SU-DHL-6 (cell line): ENCODE measurements around the gene IPO4.

ENCODE experiments used
- H2AFZ ChIP-seq: fragments of 200-600 bp; sonication (generic); 2 replicates; pipeline ENCODE4 v1.6.1; 2014; ENCODE audit warnings: low read depth, mild to moderate bottlenecking, moderate library complexity, mixed read lengths, antibody characterized with exemption, low read length; ENCODE audit not compliant: severe bottlenecking
- H3F3A ChIP-seq: fragments of 200-600 bp; shearing (Covaris generic); 2 replicates; pipeline ENCODE4 v1.6.0; 2016; ENCODE audit warnings: antibody characterized with exemption, mild to moderate bottlenecking; ENCODE audit not compliant: insufficient read depth
- H3K27ac ChIP-seq: fragments of 200-600 bp; sonication (generic); 2 replicates; pipeline ENCODE4 v1.5.1; 2016; ENCODE audit warnings: low read depth, mild to moderate bottlenecking, low read length, moderate library complexity, mixed read lengths
- H3K27me3 ChIP-seq: fragments of 200-600 bp; sonication (generic), shearing (Covaris generic); 2 replicates; pipeline ENCODE4 v1.6.0; 2014; ENCODE audit warnings: mild to moderate bottlenecking, low read length
- H3K36me3 ChIP-seq: fragments of 200-600 bp; sonication (generic); 2 replicates; pipeline ENCODE4 v1.6.1; 2014; ENCODE audit warnings: mild to moderate bottlenecking, low read length, mixed read lengths
- H3K4me2 ChIP-seq: fragments of 300-600, 200-600 bp; shearing (Covaris generic), sonication (generic); 2 replicates; pipeline ENCODE4 v1.6.0; 2014; ENCODE audit warnings: low read length, low read depth, mild to moderate bottlenecking; ENCODE audit not compliant: poor library complexity, severe bottlenecking
- H3K4me3 ChIP-seq: fragments of 200-600 bp; sonication (generic); 2 replicates; pipeline ENCODE4 v1.5.1; 2014; ENCODE audit warnings: antibody characterized with exemption, low read length, mild to moderate bottlenecking, mixed read lengths; ENCODE audit not compliant: insufficient read depth, poor library complexity, severe bottlenecking
- H3K79me2 ChIP-seq: fragments of 200-600 bp; sonication (generic); 2 replicates; pipeline ENCODE4 v1.6.1; 2014; ENCODE audit warnings: mild to moderate bottlenecking, low read length, moderate library complexity; ENCODE audit not compliant: insufficient read depth
- H3K9ac ChIP-seq: fragments of 200-600 bp; sonication (generic); 2 replicates; pipeline ENCODE4 v1.7.0; 2014; ENCODE audit warnings: mild to moderate bottlenecking, low read length
- H3K9me2 ChIP-seq: fragments of 200-600 bp; sonication (generic); replicated peaks from 2 replicates; pipeline ENCODE4 v1.6.1; 2014; ENCODE audit warnings: low read length; ENCODE audit not compliant: insufficient read depth
- H3K9me3 ChIP-seq: fragments of 200-600 bp; sonication (generic); 2 replicates; pipeline ENCODE4 v1.6.1; 2014; ENCODE audit warnings: low read length, mixed read lengths; ENCODE audit not compliant: insufficient read depth
- H4K20me1 ChIP-seq: fragments of 200-600 bp; sonication (generic); 2 replicates; pipeline ENCODE4 v1.6.1; 2014; ENCODE audit warnings: low read depth, mild to moderate bottlenecking, antibody characterized with exemption, low read length, moderate library complexity, mixed read lengths
- EZH2phosphoT487 ChIP-seq: fragments of 200-600 bp; sonication (generic), shearing (Covaris generic); conservative IDR thresholded peaks from 2 replicates; pipeline ENCODE4 v1.6.1; 2018; ENCODE audit warnings: mild to moderate bottlenecking, antibody characterized with exemption, low read length, moderate library complexity, mixed read lengths
- TF ChIP-seq, protein P1 (sequence below): fragments of 200-600 bp; sonication (generic); IDR thresholded peaks from one replicate; pipeline ENCODE4 v1.5.1; 2017; ENCODE audit warnings: antibody characterized with exemption, mild to moderate bottlenecking, low read length, moderate library complexity; ENCODE audit not compliant: insufficient read depth, poor library complexity, severe bottlenecking

Gene IPO4

DNA sequence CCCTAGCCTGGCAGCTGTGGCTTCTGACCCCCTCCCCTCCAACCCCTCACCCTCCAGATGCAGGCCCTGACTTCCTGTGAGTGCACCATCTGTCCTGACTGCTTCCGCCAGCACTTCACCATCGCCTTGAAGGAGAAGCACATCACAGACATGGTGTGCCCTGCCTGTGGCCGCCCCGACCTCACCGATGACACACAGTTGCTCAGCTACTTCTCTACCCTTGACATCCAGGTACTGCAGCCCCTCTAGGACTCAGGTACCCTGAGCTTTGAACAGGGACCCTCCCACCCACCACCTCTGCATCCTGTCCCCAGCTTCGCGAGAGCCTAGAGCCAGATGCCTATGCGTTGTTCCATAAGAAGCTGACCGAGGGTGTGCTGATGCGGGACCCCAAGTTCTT, 33.5 kb downstream of the IPO4 start:
- TF ChIP-seq, protein P1, sequence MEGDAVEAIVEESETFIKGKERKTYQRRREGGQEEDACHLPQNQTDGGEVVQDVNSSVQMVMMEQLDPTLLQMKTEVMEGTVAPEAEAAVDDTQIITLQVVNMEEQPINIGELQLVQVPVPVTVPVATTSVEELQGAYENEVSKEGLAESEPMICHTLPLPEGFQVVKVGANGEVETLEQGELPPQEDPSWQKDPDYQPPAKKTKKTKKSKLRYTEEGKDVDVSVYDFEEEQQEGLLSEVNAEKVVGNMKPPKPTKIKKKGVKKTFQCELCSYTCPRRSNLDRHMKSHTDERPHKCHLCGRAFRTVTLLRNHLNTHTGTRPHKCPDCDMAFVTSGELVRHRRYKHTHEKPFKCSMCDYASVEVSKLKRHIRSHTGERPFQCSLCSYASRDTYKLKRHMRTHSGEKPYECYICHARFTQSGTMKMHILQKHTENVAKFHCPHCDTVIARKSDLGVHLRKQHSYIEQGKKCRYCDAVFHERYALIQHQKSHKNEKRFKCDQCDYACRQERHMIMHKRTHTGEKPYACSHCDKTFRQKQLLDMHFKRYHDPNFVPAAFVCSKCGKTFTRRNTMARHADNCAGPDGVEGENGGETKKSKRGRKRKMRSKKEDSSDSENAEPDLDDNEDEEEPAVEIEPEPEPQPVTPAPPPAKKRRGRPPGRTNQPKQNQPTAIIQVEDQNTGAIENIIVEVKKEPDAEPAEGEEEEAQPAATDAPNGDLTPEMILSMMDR = no peak
- TF ChIP-seq EZH2phosphoT487 = no peak
- H3K9me3 ChIP-seq = no peaks in the 10 kb centered on the region
- no peak overlapping the region for H3K4me2 ChIP-seq
- H3K4me3 ChIP-seq = no peak overlapping the region
- no peaks in the 10 kb centered on the region for H3K9me2 ChIP-seq
- no peak overlapping the region for H3K9ac ChIP-seq
- no peaks in the 10 kb centered on the region for H4K20me1 ChIP-seq
- H3F3A ChIP-seq = no peaks in the 10 kb centered on the region
- no peaks in the 10 kb centered on the region for H3K27me3 ChIP-seq
- no peaks in the 10 kb centered on the region for H3K36me3 ChIP-seq
- H2AFZ ChIP-seq = no peak overlapping the region
- H3K27ac ChIP-seq = no peak overlapping the region
- no peaks in the 10 kb centered on the region for H3K79me2 ChIP-seq

DNA sequence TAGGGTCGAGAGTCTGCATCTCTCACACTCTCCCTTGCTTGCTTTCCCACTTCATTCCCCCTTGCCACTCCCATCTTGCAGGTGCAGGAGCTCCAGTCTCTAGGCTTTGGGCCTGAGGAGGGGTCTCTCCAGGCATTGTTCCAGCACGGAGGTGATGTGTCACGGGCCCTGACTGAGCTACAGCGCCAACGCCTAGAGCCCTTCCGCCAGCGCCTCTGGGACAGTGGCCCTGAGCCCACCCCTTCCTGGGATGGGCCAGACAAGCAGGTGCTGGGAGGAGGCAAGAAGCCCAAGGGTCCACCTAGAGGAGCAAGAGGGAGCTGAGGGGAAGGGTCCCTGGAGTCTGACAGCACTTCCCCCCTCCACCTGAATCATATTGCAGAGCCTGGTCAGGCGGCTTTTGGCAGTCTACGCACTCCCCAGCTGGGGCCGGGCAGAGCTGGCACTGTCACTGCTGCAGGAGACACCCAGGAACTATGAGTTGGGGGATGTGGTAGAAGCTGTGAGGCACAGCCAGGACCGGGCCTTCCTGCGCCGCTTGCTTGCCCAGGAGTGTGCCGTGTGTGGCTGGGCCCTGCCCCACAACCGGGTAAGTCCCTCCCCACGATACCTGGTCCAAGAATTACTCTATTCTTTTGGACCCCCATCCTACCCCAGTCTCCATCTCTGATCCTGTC, 37.1 kb downstream of the IPO4 start:
- Histone ChIP-seq H3K79me2 (peaks cover 14% of the 10 kb centered on the region), H3F3A (0 out of 2 replicates have a peak, but pooled peaks cover 3% of the 10 kb centered on the region), H3K36me3 (no peaks in the 10 kb centered on the region), H3K4me3 (no peak overlapping the region), H3K9me2 (no peaks in the 10 kb centered on the region), H3K9ac (no peak overlapping the region), H3K27ac (no peak overlapping the region), H4K20me1 (no peaks in the 10 kb centered on the region), H3K9me3 (no peaks in the 10 kb centered on the region), H3K27me3 (no peaks in the 10 kb centered on the region), H3K4me2 (no peak overlapping the region), H2AFZ (no peak overlapping the region)
- TF ChIP-seq, protein P1 = no peak

DNA sequence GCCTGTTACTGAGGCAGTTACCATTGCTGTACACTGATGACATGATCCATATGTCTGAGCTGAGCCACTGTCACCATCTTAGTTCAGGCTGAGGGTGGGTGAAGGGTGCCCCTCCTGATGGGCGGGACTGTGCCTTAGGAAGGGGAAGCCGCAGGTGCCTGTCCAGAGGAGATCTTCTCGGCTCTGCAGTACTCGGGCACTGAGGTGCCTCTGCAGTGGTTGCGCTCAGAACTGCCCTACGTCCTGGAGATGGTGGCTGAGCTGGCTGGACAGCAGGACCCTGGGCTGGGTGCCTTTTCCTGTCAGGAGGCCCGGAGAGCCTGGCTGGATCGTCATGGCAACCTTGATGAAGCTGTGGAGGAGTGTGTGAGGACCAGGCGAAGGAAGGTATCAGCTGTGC, 37.6 kb downstream of the IPO4 start:
- TF ChIP-seq, protein P1 = no peak
- TF ChIP-seq EZH2phosphoT487 = no peak

More for the DNA sequence above, 37.6 kb downstream of the IPO4 start:
- Histone ChIP-seq H3F3A (0 out of 2 replicates have a peak, but pooled peaks cover 3% of the 10 kb centered on the region), H3K9me2 (no peaks in the 10 kb centered on the region), H3K4me2 (no peak overlapping the region), H3K4me3 (no peak overlapping the region), H3K79me2 (peaks cover 18% of the 10 kb centered on the region), H3K9me3 (no peaks in the 10 kb centered on the region), H3K27me3 (no peaks in the 10 kb centered on the region), H4K20me1 (no peaks in the 10 kb centered on the region), H3K27ac (no peak overlapping the region), H3K36me3 (no peaks in the 10 kb centered on the region), H3K9ac (no peak overlapping the region), H2AFZ (no peak overlapping the region)
